Endothelial cell of umbilical vein (primary cell): ENCODE results near the gene IYD. TPM values are rescaled to one million over a fixed set of nuclear protein-coding genes. Genes with fewer than 3 reads are reported as not detected.

ENCODE experiments used
- BruUV-seq: library from RNA; stranded (reverse); fragments of 400-500 nt; replicated peaks from 2 replicates; lab custom pipeline; 2021; lab: Mats Ljungman, UMichigan
- CTCF ChIA-PET: fragments of 300-600, 350-600 bp; sonication (Branson Sonifier 250); formaldehyde crosslinking; loops from one replicate; lab custom pipeline; 2021; ENCODE audit warnings: antibody characterized with exemption, inconsistent platforms; lab: Charles Lee
- POLR2A ChIA-PET: fragments of 300-600, 350-600 bp; sonication (Branson Sonifier 250); formaldehyde crosslinking; loops from one replicate; lab custom pipeline; 2021; ENCODE audit warnings: antibody characterized with exemption, inconsistent platforms; lab: Charles Lee
- DNase-seq: peaks from one replicate; pipeline ENCODE4 v3.0.0-alpha.2; 2011; ENCODE audit warnings: low read depth, low spot score
- FAIRE-seq: peaks from 2 replicates; lab custom pipeline; 2011; peaks lifted over from hg19 to GRCh38; lab: Jason Lieb, UNC
- H2AFZ ChIP-seq: 2 replicates; pipeline ENCODE4 v1.6.0; 2012; ENCODE audit warnings: low read depth, low read length, control low read depth, inconsistent platforms
- H3K27ac ChIP-seq: 2 replicates; pipeline ENCODE4 v1.5.1; 2011; ENCODE audit warnings: low read depth, mild to moderate bottlenecking, control low read depth, low read length, moderate library complexity; ENCODE audit not compliant: insufficient read depth
- H3K27me3 ChIP-seq, 2 experiments: 2 replicates each; pipeline versions ENCODE4 v1.6.0 to v1.6.1; 2011; ENCODE audit warnings: low read length in 2 of 2, mixed read lengths in 1 of 2; ENCODE audit not compliant: control insufficient read depth in 2 of 2, insufficient read depth in 2 of 2
- H3K36me3 ChIP-seq, 2 experiments: 2 replicates in 1 of 2; 3 replicates in 1 of 2; pipeline ENCODE4 v1.5.1; 2011; ENCODE audit warnings: low read length in 2 of 2, mild to moderate bottlenecking in 1 of 2, moderate library complexity in 1 of 2; ENCODE audit not compliant: control insufficient read depth in 2 of 2, insufficient read depth in 2 of 2; ENCODE audit errors: extremely low read depth in 1 of 2
- H3K4me1 ChIP-seq: 3 replicates; pipeline ENCODE4 v1.5.1; 2011; ENCODE audit warnings: mild to moderate bottlenecking, low read length; ENCODE audit not compliant: control insufficient read depth, insufficient read depth; ENCODE audit errors: extremely low read depth
- H3K4me2 ChIP-seq: 2 replicates; pipeline ENCODE4 v1.6.1; 2011; ENCODE audit warnings: low read length, control low read depth, mixed read lengths; ENCODE audit not compliant: insufficient read depth
- H3K4me3 ChIP-seq, 3 experiments: fragments of 200-600 bp in 1 of 3; sonication (generic), shearing (Covaris generic) in 1 of 3; replicated peaks in 1 of 3; 2 replicates each; pipeline ENCODE4 v1.5.1; 2011 to 2016; ENCODE audit warnings: control low read depth in 3 of 3, low read length in 3 of 3, mild to moderate bottlenecking in 2 of 3, inconsistent platforms in 1 of 3, low read depth in 1 of 3, moderate library complexity in 1 of 3; ENCODE audit not compliant: insufficient read depth in 1 of 3
- H3K79me2 ChIP-seq: 2 replicates; pipeline ENCODE4 v1.6.0; 2012; ENCODE audit warnings: low read length, inconsistent platforms; ENCODE audit not compliant: control insufficient read depth, insufficient read depth
- H3K9ac ChIP-seq: replicated peaks from 2 replicates; pipeline ENCODE3; 2011; ENCODE audit warnings: low read length, control low read depth; ENCODE audit not compliant: insufficient read depth; ENCODE audit errors: extremely low read depth
- H3K9me1 ChIP-seq: replicated peaks from 3 replicates; pipeline ENCODE4 v1.6.0; 2011; ENCODE audit warnings: mild to moderate bottlenecking, low read length; ENCODE audit not compliant: control insufficient read depth, insufficient read depth; ENCODE audit errors: extremely low read depth
- H3K9me3 ChIP-seq: replicated peaks from 2 replicates; pipeline ENCODE4 v1.5.1; 2012; ENCODE audit warnings: low read length, inconsistent platforms; ENCODE audit not compliant: control insufficient read depth, insufficient read depth
- H4K20me1 ChIP-seq: replicated peaks from 2 replicates; pipeline ENCODE3; 2011; ENCODE audit warnings: mild to moderate bottlenecking, low read length; ENCODE audit not compliant: control insufficient read depth, insufficient read depth; ENCODE audit errors: extremely low read depth
- EZH2 ChIP-seq: IDR thresholded peaks from 2 replicates; pipeline ENCODE4 v1.6.1; 2012; ENCODE audit warnings: borderline replicate concordance, low read depth, mild to moderate bottlenecking, moderate library complexity, low read length, inconsistent platforms; ENCODE audit not compliant: severe bottlenecking
- FOS ChIP-seq: IDR thresholded peaks from 2 replicates; pipeline ENCODE4 v1.6.1; 2011; ENCODE audit warnings: mild to moderate bottlenecking, low read length, moderate library complexity, borderline replicate concordance; ENCODE audit not compliant: insufficient read depth
- GATA2 ChIP-seq: IDR thresholded peaks from 2 replicates; pipeline ENCODE4 v1.7.0; 2011; ENCODE audit warnings: low read depth, mild to moderate bottlenecking, moderate library complexity, mixed read lengths, low read length; ENCODE audit not compliant: insufficient read length, insufficient read depth
- JUN ChIP-seq: IDR thresholded peaks from 2 replicates; pipeline ENCODE4 v1.6.1; 2011; ENCODE audit warnings: borderline replicate concordance, low read depth; ENCODE audit not compliant: insufficient read length, insufficient read depth
- MYC ChIP-seq: IDR thresholded peaks from one replicate; pipeline ENCODE4 v1.6.1; 2011; ENCODE audit warnings: mild to moderate bottlenecking, low read depth, low read length
- POLR2A ChIP-seq: IDR thresholded peaks from 2 replicates; pipeline ENCODE4 v1.6.1; 2012; ENCODE audit warnings: low read depth, mild to moderate bottlenecking, control low read depth, low read length
- POLR2AphosphoS5 ChIP-seq: IDR thresholded peaks from 2 replicates; pipeline ENCODE4 v1.6.1; 2012; ENCODE audit warnings: low read depth, mild to moderate bottlenecking, control low read depth, low read length, moderate library complexity; ENCODE audit not compliant: insufficient read depth
- dilution Hi-C: fragments of 300-500 bp; cut with MboI; formaldehyde crosslinking; loops from one replicate; pipeline ENCODE4 v1.15.0; 2019; ENCODE audit warnings: low sequenced_read_pairs; ENCODE audit not compliant: extremely low pct_ligation_motif_present
- intact Hi-C: fragments of 100-400 bp; cut with micrococcal nuclease; formaldehyde crosslinking; loops from one replicate; pipeline ENCODE4 v1.10.0; 2022
- polyA plus RNA-seq, 4 experiments: library from polyadenylated mRNA; depleted of rRNA in 3 of 4; stranded (reverse) in 3 of 4; unstranded in 1 of 4; fragments of >200 nt; gene quantifications; 2 replicates each; pipeline versions ENCODE4 v1.2.1 to v1.2.3, GENCODE V29; 2011 to 2012; ENCODE audit warnings: missing spikeins in 1 of 4
- total RNA-seq: library from RNA; stranded (reverse); gene quantifications from 2 replicates; pipeline ENCODE4 v1.2.3, GENCODE V29; 2021
- TF ChIP-seq, protein P1 (sequence below): IDR thresholded peaks from 2 replicates; pipeline ENCODE4 v1.6.1; 2011; ENCODE audit not compliant: insufficient read depth, insufficient read length
- TF ChIP-seq, protein P2 (sequence below), 2 donors: IDR thresholded peaks; 1 replicate in 1 of 2; 2 replicates in 1 of 2; pipeline ENCODE4 v1.5.1; 2011; ENCODE audit warnings: low read length in 2 of 2, mild to moderate bottlenecking in 2 of 2, moderate library complexity in 2 of 2, control low read depth in 1 of 2, inconsistent platforms in 1 of 2, low read depth in 1 of 2; ENCODE audit not compliant: insufficient read depth in 1 of 2; ENCODE audit errors: extremely low read depth in 1 of 2

Gene IYD
- total and polyA plus RNA-seq, 2 donors (not counting 3 experiments of a cell fraction or from before 2014, with no cell fraction given), result not detected

DNA sequence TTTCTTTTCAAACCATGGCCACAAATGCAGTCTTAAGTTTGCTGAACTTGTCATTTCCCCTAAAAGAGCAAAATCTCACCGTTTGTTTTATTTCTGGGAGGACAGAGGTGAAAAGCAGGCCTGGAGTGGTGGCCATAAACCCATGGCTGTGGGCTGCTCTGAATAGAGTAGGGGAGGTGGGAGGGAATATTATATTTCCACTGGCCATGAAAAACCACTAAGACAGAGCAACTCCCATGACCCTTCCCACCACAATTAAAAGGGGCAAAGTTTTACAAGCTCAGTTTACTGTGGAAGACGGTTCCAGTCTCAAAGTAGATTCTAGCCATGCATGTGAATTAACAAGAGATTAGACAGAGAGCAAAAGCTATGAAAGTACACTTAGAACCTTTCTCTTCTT, 59.0 kb downstream of the IYD start:
- CTCF ChIA-PET, result interaction anchor here (1.3 to 1.4 kb wide), 2 partner anchors 10 to 173 kb away, joined by 3 to 4 read pairs; no protein-coding TSS in a partner anchor

More for the DNA sequence above, 59.0 kb downstream of the IYD start:
- Histone ChIP-seq H3K27ac (no peak overlapping the region), H3K9ac (no peak overlapping the region), H3K4me3 (no peak overlapping the region), H4K20me1 (no peaks in the 10 kb centered on the region), H3K4me2 (no peak overlapping the region), H2AFZ (no peak overlapping the region), H3K27me3 (no peaks in the 10 kb centered on the region), H3K79me2 (no peaks in the 10 kb centered on the region), H3K4me1 (no peaks in the 10 kb centered on the region), H3K9me3 (no peaks in the 10 kb centered on the region), H3K9me1 (no peaks in the 10 kb centered on the region), H3K36me3 (no peaks in the 10 kb centered on the region)
- POLR2A ChIA-PET, result no interaction called here
- DNase-seq (no peak), FAIRE-seq (no peak)
- TF ChIP-seq EZH2, result no peak
- no peak for TF ChIP-seq POLR2A
- TF ChIP-seq JUN, result no peak
- no peak for TF ChIP-seq POLR2AphosphoS5
- TF ChIP-seq MYC, result no peak
- TF ChIP-seq, protein P1, sequence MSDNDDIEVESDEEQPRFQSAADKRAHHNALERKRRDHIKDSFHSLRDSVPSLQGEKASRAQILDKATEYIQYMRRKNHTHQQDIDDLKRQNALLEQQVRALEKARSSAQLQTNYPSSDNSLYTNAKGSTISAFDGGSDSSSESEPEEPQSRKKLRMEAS, result no peak
- TF ChIP-seq FOS, result no peak
- TF ChIP-seq GATA2, result no peak
- TF ChIP-seq, protein P2, sequence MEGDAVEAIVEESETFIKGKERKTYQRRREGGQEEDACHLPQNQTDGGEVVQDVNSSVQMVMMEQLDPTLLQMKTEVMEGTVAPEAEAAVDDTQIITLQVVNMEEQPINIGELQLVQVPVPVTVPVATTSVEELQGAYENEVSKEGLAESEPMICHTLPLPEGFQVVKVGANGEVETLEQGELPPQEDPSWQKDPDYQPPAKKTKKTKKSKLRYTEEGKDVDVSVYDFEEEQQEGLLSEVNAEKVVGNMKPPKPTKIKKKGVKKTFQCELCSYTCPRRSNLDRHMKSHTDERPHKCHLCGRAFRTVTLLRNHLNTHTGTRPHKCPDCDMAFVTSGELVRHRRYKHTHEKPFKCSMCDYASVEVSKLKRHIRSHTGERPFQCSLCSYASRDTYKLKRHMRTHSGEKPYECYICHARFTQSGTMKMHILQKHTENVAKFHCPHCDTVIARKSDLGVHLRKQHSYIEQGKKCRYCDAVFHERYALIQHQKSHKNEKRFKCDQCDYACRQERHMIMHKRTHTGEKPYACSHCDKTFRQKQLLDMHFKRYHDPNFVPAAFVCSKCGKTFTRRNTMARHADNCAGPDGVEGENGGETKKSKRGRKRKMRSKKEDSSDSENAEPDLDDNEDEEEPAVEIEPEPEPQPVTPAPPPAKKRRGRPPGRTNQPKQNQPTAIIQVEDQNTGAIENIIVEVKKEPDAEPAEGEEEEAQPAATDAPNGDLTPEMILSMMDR (IDR thresholded peaks at IDR 0.05; ENCODE audit: extremely low read depth in 1 of 2, insufficient read depth in 1 of 2, low read depth in 1 of 2, low read length in 2 of 2), result no peak
- dilution Hi-C loops, result no loop called here
- BruUV-seq, result no TSS peak
- intact Hi-C loops, result no loop called here
